WTC11 (cell line): ENCODE data around the gene CACNG5. TPM values are rescaled to one million over a fixed set of nuclear protein-coding genes. Genes with fewer than 3 reads are reported as not detected.

Experiments
- ATAC-seq: fragments of 200-7000 bp; cut with Tn5 transposase; 2 replicates; pipeline ENCODE4 v1.10.0; 2021; ENCODE audit warnings: mild to moderate bottlenecking, moderate library complexity
- CTCF ChIA-PET: fragments of 300-600 bp; sonication (Branson Sonifier 250); formaldehyde crosslinking; loops from one replicate; lab custom pipeline; 2021; ENCODE audit warnings: antibody characterized with exemption; lab: Charles Lee
- POLR2A ChIA-PET: fragments of 350-600 bp; sonication (Branson Sonifier 250); formaldehyde crosslinking; loops from one replicate; lab custom pipeline; 2021; ENCODE audit warnings: antibody characterized with exemption; lab: Charles Lee
- DNase-seq: peaks from one replicate; pipeline ENCODE4 v3.0.0; 2021; ENCODE audit warnings: low spot score
- H3K27ac Mint-ChIP-seq: 2 replicates; pipeline ENCODE4 v1.8.0; 2021; ENCODE audit warnings: mixed read lengths
- H3K27me3 Mint-ChIP-seq: 2 replicates; pipeline ENCODE4 v1.8.0; 2021; ENCODE audit warnings: low read depth, mild to moderate bottlenecking, moderate library complexity, mixed read lengths
- H3K36me3 Mint-ChIP-seq: 2 replicates; pipeline ENCODE4 v1.8.0; 2021; ENCODE audit warnings: mixed read lengths
- H3K4me1 Mint-ChIP-seq: 2 replicates; pipeline ENCODE4 v1.8.0; 2022; ENCODE audit warnings: mixed read lengths
- H3K4me3 Mint-ChIP-seq: 2 replicates; pipeline ENCODE4 v1.8.0; 2021; ENCODE audit warnings: mild to moderate bottlenecking, moderate library complexity, mixed read lengths
- H3K9me3 Mint-ChIP-seq: 2 replicates; pipeline ENCODE4 v1.8.0; 2021; ENCODE audit warnings: mixed read lengths
- ATF1 ChIP-seq: sonication (generic); formaldehyde crosslinking; IDR thresholded peaks from 2 replicates; pipeline ENCODE4 v1.8.1; 2023; ENCODE audit warnings: mild to moderate bottlenecking, moderate library complexity, missing genetic modification reagents
- ATF2 ChIP-seq: sonication (generic); formaldehyde crosslinking; IDR thresholded peaks from 2 replicates; pipeline ENCODE4 v1.8.1; 2022; ENCODE audit warnings: low read depth, missing genetic modification reagents, borderline replicate concordance
- ATF3 ChIP-seq: sonication (generic); formaldehyde crosslinking; conservative IDR thresholded peaks from 2 replicates; pipeline ENCODE4 v1.8.1; 2022; ENCODE audit warnings: mild to moderate bottlenecking, missing genetic modification reagents
- ATF6 ChIP-seq: sonication (generic); formaldehyde crosslinking; IDR thresholded peaks from 2 replicates; pipeline ENCODE4 v1.8.1; 2023; ENCODE audit warnings: mild to moderate bottlenecking, missing genetic modification reagents
- CDX4 ChIP-seq: fragments of 250-450 bp; sonication (Bioruptor Pico); IDR thresholded peaks from 2 replicates; pipeline ENCODE4 v1.9.0; 2021; ENCODE audit warnings: moderate library complexity, mild to moderate bottlenecking, inconsistent platforms, borderline replicate concordance
- CREB1 ChIP-seq: sonication (generic); formaldehyde crosslinking; IDR thresholded peaks from 2 replicates; pipeline ENCODE4 v1.8.0; 2023; ENCODE audit warnings: mild to moderate bottlenecking, missing genetic modification reagents
- CREM ChIP-seq: sonication (generic); formaldehyde crosslinking; IDR thresholded peaks from 2 replicates; pipeline ENCODE4 v1.8.1; 2022; ENCODE audit warnings: mild to moderate bottlenecking, missing genetic modification reagents, moderate library complexity
- E2F4 ChIP-seq: sonication (generic); formaldehyde crosslinking; IDR thresholded peaks from 2 replicates; pipeline ENCODE4 v1.8.1; 2022; ENCODE audit warnings: low read depth, mild to moderate bottlenecking, moderate library complexity, missing genetic modification reagents, borderline replicate concordance
- FOXJ3 ChIP-seq: sonication (generic); formaldehyde crosslinking; IDR thresholded peaks from 2 replicates; pipeline ENCODE4 v1.9.0; 2021; ENCODE audit warnings: missing genetic modification reagents, mild to moderate bottlenecking, borderline replicate concordance
- FOXP1 ChIP-seq: sonication (generic); formaldehyde crosslinking; IDR thresholded peaks from 2 replicates; pipeline ENCODE4 v1.8.0; 2022; ENCODE audit warnings: missing genetic modification reagents, mild to moderate bottlenecking, moderate library complexity, borderline replicate concordance
- JAZF1 ChIP-seq: fragments of 250-450 bp; sonication (Bioruptor Pico); IDR thresholded peaks from 2 replicates; pipeline ENCODE4 v1.9.0; 2021; ENCODE audit warnings: moderate library complexity, mild to moderate bottlenecking, inconsistent platforms
- NFATC4 ChIP-seq: fragments of 250-450 bp; sonication (Bioruptor Pico); IDR thresholded peaks from 2 replicates; pipeline ENCODE4 v1.9.0; 2021; ENCODE audit warnings: mild to moderate bottlenecking
- NR2C2 ChIP-seq: sonication (generic); formaldehyde crosslinking; IDR thresholded peaks from 2 replicates; pipeline ENCODE4 v1.8.0; 2022; ENCODE audit warnings: mild to moderate bottlenecking, missing genetic modification reagents
- NR3C1 ChIP-seq: sonication (generic); formaldehyde crosslinking; conservative IDR thresholded peaks from 2 replicates; pipeline ENCODE4 v1.8.1; 2023; ENCODE audit warnings: low read depth, mild to moderate bottlenecking, missing genetic modification reagents
- OVOL2 ChIP-seq: fragments of 250-450 bp; sonication (Bioruptor Pico); IDR thresholded peaks from 2 replicates; pipeline ENCODE4 v1.9.0; 2021; ENCODE audit warnings: mild to moderate bottlenecking, borderline replicate concordance
- PREB ChIP-seq: sonication (generic); formaldehyde crosslinking; IDR thresholded peaks from 2 replicates; pipeline ENCODE4 v1.8.1; 2022; ENCODE audit warnings: mild to moderate bottlenecking, missing genetic modification reagents, moderate library complexity, borderline replicate concordance
- RELA ChIP-seq: sonication (generic); formaldehyde crosslinking; IDR thresholded peaks from 2 replicates; pipeline ENCODE4 v1.8.1; 2022; ENCODE audit warnings: missing genetic modification reagents, mild to moderate bottlenecking, borderline replicate concordance
- SP1 ChIP-seq: sonication (generic); formaldehyde crosslinking; conservative IDR thresholded peaks from 2 replicates; pipeline ENCODE4 v1.8.1; 2022; ENCODE audit warnings: missing genetic modification reagents
- ZNF219 ChIP-seq: sonication (generic); formaldehyde crosslinking; IDR thresholded peaks from 2 replicates; pipeline ENCODE4 v1.8.0; 2023; ENCODE audit warnings: missing genetic modification reagents, mild to moderate bottlenecking, borderline replicate concordance
- ZNF423 ChIP-seq: fragments of 250-450 bp; sonication (Bioruptor Pico); IDR thresholded peaks from 2 replicates; pipeline ENCODE4 v2.1.2; 2022; ENCODE audit warnings: mild to moderate bottlenecking, moderate library complexity
- ZNF425 ChIP-seq: fragments of 250-450 bp; sonication (Bioruptor Pico); conservative IDR thresholded peaks from 2 replicates; pipeline ENCODE4 v1.9.0; 2021; ENCODE audit warnings: mild to moderate bottlenecking
- total RNA-seq: library from RNA; stranded (reverse); gene quantifications from 3 replicates; pipeline ENCODE4 v1.2.3, GENCODE V29; 2021

CACNG5 gene
- total RNA-seq, 1 experiment from 2014 or later = 1.9 TPM

- TF ChIP-seq RELA (CRISPR knock-in tag) (no peak), JAZF1 (no peak), ATF1 (CRISPR knock-in tag) (no peak), SP1 (CRISPR knock-in tag) (no peak), ATF6 (CRISPR knock-in tag) (no peak), ATF2 (CRISPR knock-in tag) (no peak)
Measured at GRCh38 chr17:66817750-66818149, 17.2 kb upstream of the CACNG5 start (continued).

GRCh38 chr17:66819466-66819865 lies 15.5 kb upstream of the CACNG5 start:
- ATAC-seq (no peak), DNase-seq (no peak)
- ChIA-PET CTCF (no interaction called here), POLR2A (no interaction called here)
- no peak for TF ChIP-seq NR2C2
- TF ChIP-seq FOXJ3 (CRISPR knock-in tag) = no peak
- TF ChIP-seq OVOL2 = no peak
- no peak for TF ChIP-seq NFATC4 (CRISPR knock-in tag)
- no peak for TF ChIP-seq CREM (CRISPR knock-in tag)
- no peak for TF ChIP-seq PREB
- TF ChIP-seq ATF1 (CRISPR knock-in tag) = no peak
- TF ChIP-seq FOXP1 = no peak
- no peak for TF ChIP-seq ZNF425 (CRISPR knock-in tag)
- TF ChIP-seq ATF3 (CRISPR knock-in tag) = no peak
- TF ChIP-seq ZNF423 (CRISPR knock-in tag) = no peak
- H3K9me3 Mint-ChIP-seq = peaks cover 25% of the 10 kb centered on the region
- H3K36me3 Mint-ChIP-seq = peaks cover 11% of the 10 kb centered on the region
- no peak overlapping the region for H3K4me3 Mint-ChIP-seq
- no peaks in the 10 kb centered on the region for H3K4me1 Mint-ChIP-seq
- H3K27ac Mint-ChIP-seq = no peak overlapping the region
- H3K27me3 Mint-ChIP-seq = no peaks in the 10 kb centered on the region; the same call in 1 of the 2 replicates

GRCh38 chr17:66822009-66822408 lies 12.9 kb upstream of the CACNG5 start:
- DNase-seq (no peak), ATAC-seq (no peak)
- Mint-ChIP-seq H3K4me3 (no peak overlapping the region), H3K27ac (no peak overlapping the region), H3K27me3 (no peaks in the 10 kb centered on the region; the same call in 1 of the 2 replicates), H3K36me3 (peaks cover 11% of the 10 kb centered on the region), H3K4me1 (peaks cover 3% of the 10 kb centered on the region), H3K9me3 (peaks cover 32% of the 10 kb centered on the region)
- POLR2A ChIA-PET = no interaction called here
- CTCF ChIA-PET = no interaction called here
- TF ChIP-seq CREB1 (no peak), NR3C1 (CRISPR knock-in tag) (no peak), ZNF219 (CRISPR knock-in tag) (no peak), E2F4 (CRISPR knock-in tag) (no peak), PREB (no peak), CDX4 (CRISPR knock-in tag) (no peak)
